Measurements from ENCODE around the gene SYNDIG1L.
"Not testable (repeated sequence)": the region's sequence is repeated elsewhere in the genome, so short reads cannot be mapped to it uniquely, and the experiment has no call there.

- TF ChIP-seq TAF1 (CRISPR knock-in tag; IDR thresholded peaks at IDR 0.05); ZNF24 (IDR thresholded peaks at IDR 0.05); CTCF (CRISPR knock-in tag; IDR thresholded peaks at IDR 0.05); YY1 (IDR thresholded peaks at IDR 0.05; ENCODE audit: insufficient read depth, insufficient replicate concordance, low read depth, low read length): not testable (repeated sequence)
Observed at GRCh38 chr14:74454397-74454796, 28.4 kb upstream of the SYNDIG1L start.
